ENCODE measurements around the gene FANCC. TPM values are rescaled to one million over a fixed set of nuclear protein-coding genes. Genes with fewer than 3 reads are reported as not detected.

Gene FANCC
- total RNA-seq, 1 donor from 2014 or later = 26.6 TPM

DNA sequence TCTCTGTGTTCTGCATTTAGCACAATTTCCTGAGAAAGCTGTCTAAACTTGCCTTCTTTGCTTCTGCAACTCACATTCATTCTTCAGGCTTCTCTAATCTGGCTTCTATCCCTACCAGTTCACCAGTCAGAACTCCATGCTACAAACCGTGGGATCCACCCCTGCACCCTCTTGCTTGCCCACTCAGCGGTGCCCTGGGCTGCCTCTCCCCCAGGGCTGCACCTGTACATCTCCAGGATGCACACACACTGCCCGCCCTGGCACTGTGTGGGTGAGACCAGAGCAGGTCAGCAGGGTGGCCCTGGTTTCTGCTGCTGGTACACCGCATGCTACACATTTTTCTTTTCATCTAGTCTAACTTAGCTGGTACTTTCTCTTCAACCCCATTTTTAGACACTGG lies 127.1 kb downstream of the FANCC start:
- no peak for DNase-seq

DNA sequence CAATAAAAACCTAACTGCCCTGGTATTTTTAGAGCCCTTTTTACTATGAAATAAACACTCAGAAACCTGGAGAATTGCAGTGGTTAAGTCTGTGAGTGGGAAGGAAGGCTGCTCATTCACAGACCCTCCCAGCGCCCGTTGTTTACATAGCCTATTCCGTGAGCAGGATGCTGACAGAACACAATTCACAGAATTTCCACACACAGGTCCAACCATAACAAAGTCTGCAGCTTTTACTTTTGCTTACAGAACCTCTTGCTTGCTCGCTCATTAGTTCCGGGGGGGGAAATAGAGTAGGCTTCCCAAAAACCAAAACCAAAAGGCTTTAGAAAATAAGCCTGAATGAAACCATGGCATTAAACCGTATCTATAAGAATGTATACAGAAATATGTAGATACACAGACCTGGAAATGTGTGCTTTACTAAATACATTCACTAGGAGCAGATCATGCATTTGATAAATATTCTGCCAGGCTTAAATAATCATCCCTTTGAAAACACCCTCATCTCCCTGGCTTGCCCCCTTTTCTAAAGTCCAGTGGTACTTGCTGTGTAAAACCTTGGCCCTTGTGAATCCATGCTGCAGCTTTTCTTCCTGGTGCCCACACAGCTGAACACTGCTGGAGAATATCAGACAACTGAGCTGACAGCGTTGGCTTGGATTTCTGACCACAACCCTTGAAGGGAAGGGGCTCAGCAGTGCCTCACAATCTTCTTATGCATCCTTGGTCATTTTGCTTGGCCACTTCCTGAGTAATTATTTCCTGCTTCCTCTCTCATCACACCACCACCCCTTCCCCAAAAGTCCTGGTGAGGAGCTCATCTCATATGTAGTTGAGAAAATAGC lies 128.0 kb downstream of the FANCC start:
- peak; percentile 93 for DNase-seq

DNA sequence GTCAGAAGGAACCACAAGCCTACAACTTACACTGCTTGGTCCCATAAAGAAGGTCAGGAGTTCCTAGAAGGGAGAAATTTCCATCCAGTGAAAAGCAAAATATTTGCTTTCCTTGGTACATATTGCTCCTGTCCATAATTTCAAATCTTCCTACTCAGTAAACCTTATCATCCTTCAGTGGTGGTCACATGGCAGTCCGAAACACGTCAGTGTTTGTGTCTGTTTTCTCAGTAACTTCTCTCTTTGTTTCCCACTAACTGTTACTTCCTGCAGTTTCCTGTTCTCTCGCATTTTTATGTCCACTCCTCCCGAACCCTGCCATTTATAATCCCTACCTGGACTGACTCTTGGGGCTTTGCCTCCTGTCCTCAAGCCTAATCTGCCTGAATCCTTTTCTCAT lies 129.1 kb downstream of the FANCC start:
- DNase-seq = no peak

DNA sequence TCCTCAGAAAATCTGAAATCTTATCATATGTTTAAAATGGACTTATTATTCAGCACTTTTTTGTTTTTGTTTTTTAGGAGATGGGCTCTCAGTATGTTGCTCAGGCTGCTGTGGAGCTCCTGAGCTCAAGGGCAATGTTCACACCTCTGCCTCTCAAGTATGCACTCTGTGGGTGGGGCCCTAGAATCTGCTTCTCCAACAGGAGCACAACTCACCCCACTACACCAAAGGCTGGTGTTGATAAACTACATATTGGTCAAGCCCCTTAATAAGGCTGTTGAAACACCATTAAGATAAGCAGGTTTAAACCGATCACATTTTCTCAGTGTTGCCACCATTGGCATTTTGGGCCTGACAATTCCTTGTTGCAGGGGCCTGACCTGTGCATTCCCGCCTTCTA lies 131.6 kb downstream of the FANCC start:
- DNase-seq = no peak

DNA sequence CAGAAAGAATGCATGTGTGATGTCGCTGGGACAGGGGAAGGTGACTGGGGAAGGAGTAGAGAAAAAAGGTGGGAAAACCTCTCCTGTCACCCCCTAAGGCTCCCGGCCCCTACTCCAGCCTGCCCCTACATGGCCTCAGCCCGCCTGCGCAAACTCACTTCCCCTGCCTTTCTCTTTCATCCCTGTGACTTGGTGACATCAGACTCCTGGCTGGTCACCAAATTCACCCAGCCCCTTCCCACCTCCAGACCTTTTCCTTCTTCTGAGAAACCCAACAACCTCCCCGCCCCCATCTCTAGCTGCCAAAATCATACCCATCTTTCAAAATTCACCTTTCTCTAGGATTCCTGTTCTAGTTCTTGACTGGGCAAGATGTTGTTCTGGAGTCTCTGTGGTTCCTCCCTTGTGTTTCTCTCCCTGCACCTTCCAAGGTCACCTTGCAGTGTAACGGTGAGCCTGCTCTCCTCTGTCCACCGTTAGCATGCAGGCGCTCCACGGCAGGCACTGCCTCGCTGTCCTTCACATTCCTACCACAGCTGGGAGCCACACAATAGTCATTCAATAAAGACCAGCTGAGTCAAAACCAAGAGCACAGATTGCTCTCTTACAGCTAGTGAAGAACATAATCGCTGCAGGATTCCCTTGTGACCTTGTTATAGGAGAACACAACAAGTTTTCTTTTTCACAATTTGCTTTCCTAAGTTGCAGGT lies 134.5 kb downstream of the FANCC start:
- no peak for DNase-seq

DNA sequence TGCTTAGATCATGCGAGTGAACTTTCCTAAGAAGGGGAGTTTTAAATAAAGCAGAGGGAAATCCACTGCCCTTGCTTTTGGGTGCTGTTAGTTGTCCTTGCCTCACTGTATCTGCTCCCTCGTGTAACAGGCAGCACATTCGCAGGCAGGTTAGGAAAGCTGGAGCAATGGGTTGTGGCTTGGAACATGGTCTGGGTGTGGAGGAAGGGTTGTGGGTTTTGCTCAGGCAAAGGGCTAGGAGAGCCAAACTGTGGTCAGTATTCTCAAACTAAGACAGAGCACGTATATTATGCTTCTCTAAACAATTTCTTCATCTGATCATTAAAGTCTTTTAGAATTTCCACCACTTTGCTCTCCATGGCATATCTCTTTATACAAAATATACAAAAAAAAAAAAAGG lies 135.7 kb downstream of the FANCC start:
- no peak for DNase-seq

- DNase-seq = no peak
Measured at GRCh38 chr9:95181226-95181818, 136.2 kb downstream of the FANCC start.

DNA sequence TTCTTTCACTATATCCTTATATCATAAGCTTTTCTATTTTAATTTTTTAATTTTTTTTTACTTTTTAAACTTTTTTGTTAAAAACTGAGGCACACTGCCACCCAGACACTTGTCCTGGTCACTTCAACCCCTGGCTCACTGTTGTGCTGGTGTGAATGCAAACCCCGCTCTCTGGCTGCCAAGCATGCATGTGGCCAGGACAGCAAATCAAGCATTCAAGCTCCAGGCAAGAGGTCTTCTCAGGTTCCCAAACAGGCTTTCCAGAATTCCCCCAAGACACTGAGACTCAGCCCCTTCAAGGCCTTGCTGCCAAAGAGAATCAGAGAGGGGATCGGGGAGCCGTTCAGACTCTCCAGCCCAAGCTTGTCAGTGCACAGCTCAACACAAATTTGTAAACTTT lies 139.9 kb downstream of the FANCC start:
- DNase-seq = peak; percentile 86

- no peak for DNase-seq
Measured at GRCh38 chr9:95176755-95177319, 140.7 kb downstream of the FANCC start.

- DNase-seq = no peak
Measured at GRCh38 chr9:95175523-95175922, 142.0 kb downstream of the FANCC start.

GRCh38 chr9:95174038-95174437 lies 143.5 kb downstream of the FANCC start:
- no peak for DNase-seq

DNA sequence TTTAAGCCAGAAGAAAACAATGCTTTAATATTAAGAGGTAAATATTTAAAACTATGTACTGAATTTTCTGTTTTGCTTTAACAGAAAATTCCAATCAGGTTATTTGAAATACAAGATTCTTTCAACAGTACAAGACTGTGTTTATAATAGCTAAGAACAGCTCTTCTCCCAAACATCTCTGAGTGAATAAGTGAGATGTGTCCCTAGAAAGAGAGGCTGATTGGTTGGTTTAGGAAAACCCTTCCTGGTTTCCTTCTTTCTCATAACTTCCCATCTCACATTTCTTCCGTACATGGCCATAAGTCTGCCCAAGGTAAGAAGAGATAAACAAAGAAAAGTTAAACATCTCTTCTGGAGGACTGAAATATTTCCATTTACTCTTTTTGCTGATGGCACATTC lies 145.9 kb downstream of the FANCC start:
- no peak for DNase-seq

GRCh38 chr9:95171001-95171400 lies 146.5 kb downstream of the FANCC start:
- DNase-seq = peak; percentile 64

- DNase-seq = peak; percentile 64
Measured at GRCh38 chr9:95167998-95168397, 149.5 kb downstream of the FANCC start.

DNA sequence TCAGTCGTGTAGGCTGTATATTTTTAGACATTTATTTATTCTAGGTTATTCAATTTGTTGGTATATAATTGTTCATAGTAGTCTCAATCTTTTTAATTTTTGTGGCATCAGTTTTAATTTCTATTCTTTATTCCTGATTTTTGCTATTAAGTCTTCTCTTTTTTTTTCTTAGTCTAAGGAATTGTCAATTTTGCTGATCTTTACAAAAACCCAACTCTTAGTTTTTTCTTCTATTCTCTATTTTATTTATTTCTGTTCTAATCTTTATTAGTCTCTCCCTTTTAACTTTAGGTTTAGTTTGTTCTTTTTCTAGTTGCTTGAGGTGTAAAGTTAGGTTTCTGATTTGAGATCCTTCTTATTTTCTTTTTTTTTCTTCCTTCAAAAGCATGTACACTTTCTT lies 152.5 kb downstream of the FANCC start:
- no peak for DNase-seq

- DNase-seq = peak; percentile 92
Measured at GRCh38 chr9:95157481-95158151, 159.9 kb downstream of the FANCC start.

DNA sequence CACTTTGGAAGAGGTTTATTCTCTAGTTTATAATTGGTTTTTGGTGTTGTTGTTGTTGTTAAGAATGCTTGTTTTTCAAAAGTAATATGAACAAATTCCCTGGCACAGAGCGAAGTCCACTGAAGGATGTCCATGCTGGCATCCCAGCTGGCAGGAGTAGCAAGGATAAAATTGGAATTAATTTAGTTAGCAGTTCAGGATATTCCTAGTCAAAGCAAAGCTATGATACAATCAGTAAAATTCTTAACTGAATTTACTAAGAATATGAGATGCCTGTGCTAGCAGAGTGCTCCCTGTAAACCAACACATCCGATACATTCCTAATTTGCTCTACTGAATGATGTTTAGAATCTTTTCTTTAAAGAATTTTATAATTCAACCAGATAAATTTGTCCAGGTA lies 161.4 kb downstream of the FANCC start:
- DNase-seq = no peak

GRCh38 chr9:95155220-95155619 lies 162.3 kb downstream of the FANCC start:
- DNase-seq = no peak

- DNase-seq = no peak
Measured at GRCh38 chr9:95150903-95151302, 166.6 kb downstream of the FANCC start.

DNA sequence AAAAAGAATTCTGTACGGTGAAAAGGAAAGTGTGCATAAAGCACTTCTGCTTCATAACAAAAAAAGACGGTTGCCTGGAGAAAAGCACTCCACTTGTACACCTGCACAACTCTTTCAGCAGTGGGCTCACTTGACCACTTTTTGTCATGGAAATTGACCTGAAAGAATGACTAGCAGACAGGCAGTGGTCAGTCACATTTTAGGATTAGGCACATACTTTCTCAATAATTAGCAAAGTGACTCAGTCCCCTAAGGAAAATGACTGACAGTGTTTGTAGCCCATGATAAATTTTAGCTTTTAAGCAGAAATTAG lies 169.3 kb downstream of the FANCC start:
- no peak for DNase-seq

DNA sequence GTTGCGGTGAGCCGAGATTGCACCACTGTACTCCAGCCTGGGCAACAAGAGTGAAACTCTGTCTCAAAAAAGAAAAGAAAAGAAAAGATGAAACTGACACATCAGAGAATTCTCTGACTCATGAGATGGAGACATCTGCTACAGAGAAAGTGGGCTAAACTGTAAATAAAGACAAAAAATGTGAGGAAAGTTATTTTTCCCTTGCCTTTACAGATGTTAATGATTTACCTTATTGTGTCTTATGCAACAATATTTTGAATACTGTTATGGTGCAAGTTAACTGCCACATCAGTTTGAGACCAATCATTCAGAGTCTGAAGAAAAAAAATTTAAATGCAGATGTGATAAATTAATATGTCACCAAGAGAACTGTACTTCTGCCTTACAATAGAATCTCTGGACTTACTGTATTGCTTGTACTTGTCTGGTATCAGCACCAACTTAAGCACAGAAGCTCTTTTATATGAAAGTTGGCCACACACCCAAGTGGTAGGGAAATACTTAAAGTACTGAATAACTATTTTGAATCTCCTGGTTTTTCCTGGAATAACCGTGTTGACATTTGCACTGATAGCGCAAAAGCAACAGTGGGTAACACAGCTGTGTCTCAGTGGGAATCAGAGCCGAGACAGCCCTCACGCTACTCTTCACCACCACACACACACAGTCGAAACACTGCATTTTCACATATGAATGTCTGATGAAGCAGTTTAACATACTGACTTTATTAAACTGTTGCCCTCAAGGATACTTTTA lies 169.9 kb downstream of the FANCC start:
- peak; percentile 17 for DNase-seq

Measured in tongue (tissue), 2 donors.